ENCODE data around the gene TBC1D7. TPM values are rescaled to one million over a fixed set of nuclear protein-coding genes. Genes with fewer than 3 reads are reported as not detected.

Gene TBC1D7
- polyA plus RNA-seq, 1 donor from 2014 or later = 67.9 TPM

GRCh38 chr6:13299403-13299821 is 28.9 kb downstream of the TBC1D7 start:
- Histone ChIP-seq H3K36me3 (ENCODE audit: insufficient read depth, low read length) (peaks cover 18% of the 10 kb centered on the region), H3K27ac (ENCODE audit: low read length) (no peak overlapping the region), H3K9ac (ENCODE audit: low read length) (no peak overlapping the region), H3K9me3 (ENCODE audit: low read length) (no peaks in the 10 kb centered on the region), H2AFZ (ENCODE audit: low read depth, low read length) (no peak overlapping the region), H3K27me3 (ENCODE audit: insufficient read depth, low read depth, low read length) (no peaks in the 10 kb centered on the region), H4K20me1 (ENCODE audit: insufficient read depth) (no peaks in the 10 kb centered on the region), H3K9me2 (ENCODE audit: insufficient read depth, low read length) (no peaks in the 10 kb centered on the region), H3K4me3 (ENCODE audit: low read length) (no peak overlapping the region), H3F3A (ENCODE audit: insufficient read depth, low read length, poor library complexity, severe bottlenecking) (no peaks in the 10 kb centered on the region), H3K79me2 (replicated peaks; ENCODE audit: insufficient read depth, low read length) (no peaks in the 10 kb centered on the region), H3K4me2 (ENCODE audit: low read length) (no peak overlapping the region)
- TF ChIP-seq EZH2 (IDR thresholded peaks at IDR 0.05; ENCODE audit: borderline replicate concordance, insufficient read depth, low read length, poor library complexity, severe bottlenecking) = no peak
- no peak for TF ChIP-seq CTCF (IDR thresholded peaks at IDR 0.05; ENCODE audit: poor library complexity, severe bottlenecking)
- no peak for TF ChIP-seq EP300 (conservative IDR thresholded peaks at IDR 0.05; ENCODE audit: poor library complexity, severe bottlenecking)
- no peak for TF ChIP-seq RAD21 (conservative IDR thresholded peaks at IDR 0.05)
- TF ChIP-seq MXI1 (conservative IDR thresholded peaks at IDR 0.05; ENCODE audit: poor library complexity, severe bottlenecking) = no peak

GRCh38 chr6:13298446-13298845 is 29.9 kb downstream of the TBC1D7 start:
- no peak overlapping the region for H3K27ac ChIP-seq (ENCODE audit: low read length)
- no peak for TF ChIP-seq SMC3 (conservative IDR thresholded peaks at IDR 0.05; ENCODE audit: poor library complexity)
- no peak for TF ChIP-seq EP300 (conservative IDR thresholded peaks at IDR 0.05; ENCODE audit: poor library complexity, severe bottlenecking)
- no peak for TF ChIP-seq CTCF (IDR thresholded peaks at IDR 0.05; ENCODE audit: poor library complexity, severe bottlenecking)
- H3F3A ChIP-seq (ENCODE audit: insufficient read depth, low read length, poor library complexity, severe bottlenecking) = no peaks in the 10 kb centered on the region
- no peak overlapping the region for H3K9ac ChIP-seq (ENCODE audit: low read length)
- no peak overlapping the region for H3K4me3 ChIP-seq (ENCODE audit: low read length)
- no peak overlapping the region for H3K4me2 ChIP-seq (ENCODE audit: low read length)
- H2AFZ ChIP-seq (ENCODE audit: low read depth, low read length) = no peak overlapping the region
- H3K36me3 ChIP-seq (ENCODE audit: insufficient read depth, low read length) = peaks cover 23% of the 10 kb centered on the region
- H3K27me3 ChIP-seq (ENCODE audit: insufficient read depth, low read depth, low read length) = no peaks in the 10 kb centered on the region
- no peaks in the 10 kb centered on the region for H4K20me1 ChIP-seq (ENCODE audit: insufficient read depth)
- H3K79me2 ChIP-seq (replicated peaks; ENCODE audit: insufficient read depth, low read length) = no peaks in the 10 kb centered on the region
- H3K9me2 ChIP-seq (ENCODE audit: insufficient read depth, low read length) = no peaks in the 10 kb centered on the region
- no peaks in the 10 kb centered on the region for H3K9me3 ChIP-seq (ENCODE audit: low read length)

GRCh38 chr6:13297391-13297790 is 30.9 kb downstream of the TBC1D7 start:
- TF ChIP-seq MXI1 (conservative IDR thresholded peaks at IDR 0.05; ENCODE audit: poor library complexity, severe bottlenecking) (no peak), SMC3 (conservative IDR thresholded peaks at IDR 0.05; ENCODE audit: poor library complexity) (no peak), EP300 (conservative IDR thresholded peaks at IDR 0.05; ENCODE audit: poor library complexity, severe bottlenecking) (no peak), EZH2 (IDR thresholded peaks at IDR 0.05; ENCODE audit: borderline replicate concordance, insufficient read depth, low read length, poor library complexity, severe bottlenecking) (no peak), TAF1 (IDR thresholded peaks at IDR 0.05; ENCODE audit: low read depth) (no peak), CTCF (IDR thresholded peaks at IDR 0.05; ENCODE audit: poor library complexity, severe bottlenecking) (no peak), REST (IDR thresholded peaks at IDR 0.05; ENCODE audit: borderline replicate concordance) (no peak), POLR2AphosphoS5 (IDR thresholded peaks at IDR 0.05) (no peak), RAD21 (conservative IDR thresholded peaks at IDR 0.05) (no peak)
- H3K79me2 ChIP-seq (replicated peaks; ENCODE audit: insufficient read depth, low read length) = no peaks in the 10 kb centered on the region
- H3K27ac ChIP-seq (ENCODE audit: low read length) = no peak overlapping the region
- no peaks in the 10 kb centered on the region for H3K27me3 ChIP-seq (ENCODE audit: insufficient read depth, low read depth, low read length)
- H3K9me2 ChIP-seq (ENCODE audit: insufficient read depth, low read length) = no peaks in the 10 kb centered on the region
- no peak overlapping the region for H3K4me3 ChIP-seq (ENCODE audit: low read length)
- H3K9me3 ChIP-seq (ENCODE audit: low read length) = no peaks in the 10 kb centered on the region
- no peak overlapping the region for H2AFZ ChIP-seq (ENCODE audit: low read depth, low read length)
- no peaks in the 10 kb centered on the region for H4K20me1 ChIP-seq (ENCODE audit: insufficient read depth)
- H3K4me2 ChIP-seq (ENCODE audit: low read length) = no peak overlapping the region
- peaks cover 23% of the 10 kb centered on the region for H3K36me3 ChIP-seq (ENCODE audit: insufficient read depth, low read length)
- H3F3A ChIP-seq (ENCODE audit: insufficient read depth, low read length, poor library complexity, severe bottlenecking) = no peaks in the 10 kb centered on the region
- H3K9ac ChIP-seq (ENCODE audit: low read length) = no peak overlapping the region
